ENCODE measurements around the gene RNF34. TPM values are rescaled to one million over a fixed set of nuclear protein-coding genes. Genes with fewer than 3 reads are reported as not detected.

The RNF34 gene
- total RNA-seq, 1 experiment from 2014 or later: 53.6 TPM

- TF ChIP-seq, protein P1, sequence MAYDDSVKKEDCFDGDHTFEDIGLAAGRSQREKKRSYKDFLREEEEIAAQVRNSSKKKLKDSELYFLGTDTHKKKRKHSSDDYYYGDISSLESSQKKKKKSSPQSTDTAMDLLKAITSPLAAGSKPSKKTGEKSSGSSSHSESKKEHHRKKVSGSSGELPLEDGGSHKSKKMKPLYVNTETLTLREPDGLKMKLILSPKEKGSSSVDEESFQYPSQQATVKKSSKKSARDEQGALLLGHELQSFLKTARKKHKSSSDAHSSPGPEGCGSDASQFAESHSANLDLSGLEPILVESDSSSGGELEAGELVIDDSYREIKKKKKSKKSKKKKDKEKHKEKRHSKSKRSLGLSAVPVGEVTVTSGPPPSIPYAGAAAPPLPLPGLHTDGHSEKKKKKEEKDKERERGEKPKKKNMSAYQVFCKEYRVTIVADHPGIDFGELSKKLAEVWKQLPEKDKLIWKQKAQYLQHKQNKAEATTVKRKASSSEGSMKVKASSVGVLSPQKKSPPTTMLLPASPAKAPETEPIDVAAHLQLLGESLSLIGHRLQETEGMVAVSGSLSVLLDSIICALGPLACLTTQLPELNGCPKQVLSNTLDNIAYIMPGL (CRISPR knock-in tag; IDR thresholded peaks at IDR 0.05): peak; percentile 84; the same call in 1 of the 2 replicates
- TF ChIP-seq ZNF532 (CRISPR knock-in tag; IDR thresholded peaks at IDR 0.05; ENCODE audit: borderline replicate concordance): no peak
- no peak for TF ChIP-seq FOXJ3 (CRISPR knock-in tag; IDR thresholded peaks at IDR 0.05; ENCODE audit: borderline replicate concordance)
- no peak for TF ChIP-seq OVOL2 (CRISPR knock-in tag; IDR thresholded peaks at IDR 0.05; ENCODE audit: borderline replicate concordance)
- no peak for TF ChIP-seq CREM (CRISPR knock-in tag; IDR thresholded peaks at IDR 0.05)
Observed at GRCh38 chr12:121400332-121401139, 618 bp downstream of the RNF34 start (continued).

- Mint-ChIP-seq H3K9me3 (no peaks in the 10 kb centered on the region), H3K27me3 (ENCODE audit: low read depth) (no peaks in the 10 kb centered on the region), H3K27ac (no peak overlapping the region), H3K4me3 (no peak overlapping the region), H3K36me3 (peaks cover 18% of the 10 kb centered on the region), H3K4me1 (peaks cover 18% of the 10 kb centered on the region)
- TF ChIP-seq ESRRA (CRISPR knock-in tag; IDR thresholded peaks at IDR 0.05; ENCODE audit: borderline replicate concordance) (no peak), HMGA2 (CRISPR knock-in tag; IDR thresholded peaks at IDR 0.05) (no peak), ETV6 (CRISPR knock-in tag; IDR thresholded peaks at IDR 0.05) (no peak), SMAD4 (CRISPR knock-in tag; IDR thresholded peaks at IDR 0.05) (no peak)
- TF ChIP-seq, protein P2, sequence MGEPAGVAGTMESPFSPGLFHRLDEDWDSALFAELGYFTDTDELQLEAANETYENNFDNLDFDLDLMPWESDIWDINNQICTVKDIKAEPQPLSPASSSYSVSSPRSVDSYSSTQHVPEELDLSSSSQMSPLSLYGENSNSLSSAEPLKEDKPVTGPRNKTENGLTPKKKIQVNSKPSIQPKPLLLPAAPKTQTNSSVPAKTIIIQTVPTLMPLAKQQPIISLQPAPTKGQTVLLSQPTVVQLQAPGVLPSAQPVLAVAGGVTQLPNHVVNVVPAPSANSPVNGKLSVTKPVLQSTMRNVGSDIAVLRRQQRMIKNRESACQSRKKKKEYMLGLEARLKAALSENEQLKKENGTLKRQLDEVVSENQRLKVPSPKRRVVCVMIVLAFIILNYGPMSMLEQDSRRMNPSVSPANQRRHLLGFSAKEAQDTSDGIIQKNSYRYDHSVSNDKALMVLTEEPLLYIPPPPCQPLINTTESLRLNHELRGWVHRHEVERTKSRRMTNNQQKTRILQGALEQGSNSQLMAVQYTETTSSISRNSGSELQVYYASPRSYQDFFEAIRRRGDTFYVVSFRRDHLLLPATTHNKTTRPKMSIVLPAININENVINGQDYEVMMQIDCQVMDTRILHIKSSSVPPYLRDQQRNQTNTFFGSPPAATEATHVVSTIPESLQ (CRISPR knock-in tag; IDR thresholded peaks at IDR 0.05): no peak
- POLR2A ChIA-PET: no interaction called here
- no peak for ATAC-seq
- CTCF ChIA-PET: interaction anchor here (0.6 to 1.3 kb wide), 2 partner anchors 40 to 42 kb away, joined by 3 to 4 read pairs; no protein-coding TSS in a partner anchor
- DNase-seq (ENCODE audit: low spot score): no peak
Observed at GRCh38 chr12:121403721-121404120, 3.8 kb downstream of the RNF34 start.

GRCh38 chr12:121404734-121405133 is 4.8 kb downstream of the RNF34 start:
- Mint-ChIP-seq H3K27ac (0 out of 2 replicates have a peak overlapping the region, but pooled peaks have one; percentile 15), H3K27me3 (ENCODE audit: low read depth) (no peaks in the 10 kb centered on the region), H3K4me1 (peaks cover 15% of the 10 kb centered on the region), H3K9me3 (no peaks in the 10 kb centered on the region), H3K36me3 (peaks cover 18% of the 10 kb centered on the region), H3K4me3 (no peak overlapping the region)
- DNase-seq (ENCODE audit: low spot score) (no peak), ATAC-seq (no peak)
- ChIA-PET POLR2A (interaction anchor here (0.7 kb wide), 1 partner anchor 1602 kb away, joined by 9 read pairs; no protein-coding TSS in a partner anchor), CTCF (interaction anchor here (0.6 to 1.3 kb wide), 2 partner anchors 39 to 43 kb away, joined by 3 to 4 read pairs; no protein-coding TSS in a partner anchor)
- no peak for TF ChIP-seq E2F1 (CRISPR knock-in tag; IDR thresholded peaks at IDR 0.05)
- TF ChIP-seq CREM (CRISPR knock-in tag; IDR thresholded peaks at IDR 0.05): no peak
- TF ChIP-seq, protein P3, sequence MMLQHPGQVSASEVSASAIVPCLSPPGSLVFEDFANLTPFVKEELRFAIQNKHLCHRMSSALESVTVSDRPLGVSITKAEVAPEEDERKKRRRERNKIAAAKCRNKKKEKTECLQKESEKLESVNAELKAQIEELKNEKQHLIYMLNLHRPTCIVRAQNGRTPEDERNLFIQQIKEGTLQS (CRISPR knock-in tag; conservative IDR thresholded peaks at IDR 0.05): no peak
- TF ChIP-seq SOX15 (CRISPR knock-in tag; IDR thresholded peaks at IDR 0.05): no peak
- TF ChIP-seq CTCF (IDR thresholded peaks at IDR 0.05): no peak
- no peak for TF ChIP-seq CBFB (CRISPR knock-in tag; IDR thresholded peaks at IDR 0.05; ENCODE audit: low read depth)
- no peak for TF ChIP-seq ZNF416 (CRISPR knock-in tag; IDR thresholded peaks at IDR 0.05)
- TF ChIP-seq ELF4 (CRISPR knock-in tag; IDR thresholded peaks at IDR 0.05; ENCODE audit: low read depth): no peak
- TF ChIP-seq TEAD4 (CRISPR knock-in tag; IDR thresholded peaks at IDR 0.05): no peak
- no peak for TF ChIP-seq TP53 (CRISPR knock-in tag; IDR thresholded peaks at IDR 0.05)
- no peak for TF ChIP-seq ESRRA (CRISPR knock-in tag; IDR thresholded peaks at IDR 0.05; ENCODE audit: borderline replicate concordance)
- no peak for TF ChIP-seq NR2C2 (CRISPR knock-in tag; IDR thresholded peaks at IDR 0.05)
- no peak for TF ChIP-seq FOXP1 (CRISPR knock-in tag; IDR thresholded peaks at IDR 0.05; ENCODE audit: borderline replicate concordance)

Measured in WTC11 (cell line).